Psoas muscle (tissue), 8 donors: ENCODE results near the gene SNX10. TPM values are rescaled to one million over a fixed set of nuclear protein-coding genes. Genes with fewer than 3 reads are reported as not detected.

Experiments used
- ATAC-seq, 4 donors: fragments of 200-7000 bp; cut with Tn5 transposase; one replicate each; pipeline ENCODE4 v1.9.1; 2020; ENCODE audit warnings: moderate library complexity in 3 of 4, mild to moderate bottlenecking in 2 of 4
- DNase-seq, 2 donors: peaks; one replicate each; pipeline ENCODE4 v3.0.0-alpha.2; 2020
- H3K27ac ChIP-seq: fragments of 200-600 bp; one replicate; pipeline ENCODE4 v1.8.0; 2022
- H3K27me3 ChIP-seq, 3 donors: fragments of 200-600 bp in 1 of 3; one replicate each; pipeline versions ENCODE4 v1.6.1 to v1.8.0; 2013 to 2022; ENCODE audit warnings: low read length in 2 of 3, mild to moderate bottlenecking in 2 of 3, moderate library complexity in 1 of 3; ENCODE audit not compliant: insufficient read depth in 3 of 3
- H3K36me3 ChIP-seq, 2 donors: fragments of 200-600 bp in 1 of 2; one replicate each; pipeline versions ENCODE4 v1.6.1 to v1.8.0; 2013 to 2022; ENCODE audit warnings: low read depth in 1 of 2, mild to moderate bottlenecking in 1 of 2, moderate library complexity in 1 of 2; ENCODE audit not compliant: insufficient read depth in 1 of 2
- H3K4me1 ChIP-seq: fragments of 200-600 bp; one replicate; pipeline ENCODE4 v1.8.0; 2022
- H3K4me3 ChIP-seq: fragments of 200-600 bp; one replicate; pipeline ENCODE4 v1.8.0; 2022; ENCODE audit warnings: mild to moderate bottlenecking
- H3K9me3 ChIP-seq: fragments of 200-600 bp; one replicate; pipeline ENCODE4 v1.8.0; 2022
- WGBS, 3 donors: extraction: QIAGEN DNeasy Blood & Tissue Kit; methylation state at CpG; one replicate each; pipeline versions ENCODE4 v1.1.6 to v1.1.7; 2013; 5-methylcytosine and 5-hydroxymethylcytosine counted together
- intact Hi-C, 2 donors: fragments of 100-400 bp; cut with DNase I; formaldehyde crosslinking; loops; one replicate each; pipeline versions ENCODE4 v1.11.0 to v1.14.2; 2022
- polyA plus RNA-seq, 3 donors: library from polyadenylated mRNA; stranded (reverse); fragments of 200-250 nt; gene quantifications; one replicate each; pipeline ENCODE4 v1.2.3, GENCODE V29; 2013
- total RNA-seq, 4 donors: library from RNA; stranded (reverse); fragmentation: NEBNext Ultra II Directional in 2 of 4; extraction: Animal tissue kit (Norgen Biotek cat#: 25700) in 2 of 4; gene quantifications; one replicate each; pipeline versions ENCODE4 v1.2.1 to v1.2.4, GENCODE V29; 2021 to 2023
- TF ChIP-seq, protein P1 (sequence below): fragments of 200-600 bp; IDR thresholded peaks from one replicate; pipeline ENCODE4 v1.8.0; 2022; ENCODE audit warnings: antibody characterized with exemption
- donor health status: healthy with polysubstance abuse.
- donor health status: DM: no; HTN: no; CAD: no; lungs with moderate emphysema.
- donor health status: Bipolar disorder and iron deficiency.
- donor health status: healthy.
- donor health status: DM: yes; HTN: yes; CAD: no.
- donor health status: DM: no; HTN: no; CAD: no.
- donor health status: DM: no; HTN: no; CAD: no.
- donor health status: DM: yes; HTN: yes; CAD: no.

The SNX10 gene
- total and polyA plus RNA-seq, 7 donors: 0.25 to 1.4 (median 0.97) TPM

DNA sequence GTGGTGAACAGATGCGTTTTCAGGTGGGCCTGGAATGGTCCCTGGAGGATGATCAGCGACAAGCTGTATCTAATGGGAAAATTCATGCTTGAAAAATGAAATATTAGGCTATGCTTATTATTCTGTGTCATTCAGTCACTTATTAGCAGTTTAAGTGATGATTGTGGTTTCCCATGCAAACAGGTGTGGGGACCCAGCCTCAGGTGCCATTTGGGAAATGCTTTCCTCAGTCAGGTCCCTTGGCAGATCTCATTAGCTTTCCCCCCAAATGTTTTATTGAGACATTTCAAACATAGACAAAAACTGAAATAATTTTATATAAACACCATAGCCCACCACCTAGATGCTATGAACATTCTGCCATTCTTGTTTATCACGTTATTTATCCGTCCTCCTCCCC is 411 bp upstream of the SNX10 start:
- TF ChIP-seq, protein P1, sequence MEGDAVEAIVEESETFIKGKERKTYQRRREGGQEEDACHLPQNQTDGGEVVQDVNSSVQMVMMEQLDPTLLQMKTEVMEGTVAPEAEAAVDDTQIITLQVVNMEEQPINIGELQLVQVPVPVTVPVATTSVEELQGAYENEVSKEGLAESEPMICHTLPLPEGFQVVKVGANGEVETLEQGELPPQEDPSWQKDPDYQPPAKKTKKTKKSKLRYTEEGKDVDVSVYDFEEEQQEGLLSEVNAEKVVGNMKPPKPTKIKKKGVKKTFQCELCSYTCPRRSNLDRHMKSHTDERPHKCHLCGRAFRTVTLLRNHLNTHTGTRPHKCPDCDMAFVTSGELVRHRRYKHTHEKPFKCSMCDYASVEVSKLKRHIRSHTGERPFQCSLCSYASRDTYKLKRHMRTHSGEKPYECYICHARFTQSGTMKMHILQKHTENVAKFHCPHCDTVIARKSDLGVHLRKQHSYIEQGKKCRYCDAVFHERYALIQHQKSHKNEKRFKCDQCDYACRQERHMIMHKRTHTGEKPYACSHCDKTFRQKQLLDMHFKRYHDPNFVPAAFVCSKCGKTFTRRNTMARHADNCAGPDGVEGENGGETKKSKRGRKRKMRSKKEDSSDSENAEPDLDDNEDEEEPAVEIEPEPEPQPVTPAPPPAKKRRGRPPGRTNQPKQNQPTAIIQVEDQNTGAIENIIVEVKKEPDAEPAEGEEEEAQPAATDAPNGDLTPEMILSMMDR: no peak
- H3K27ac ChIP-seq: no peak overlapping the region
- no peaks in the 10 kb centered on the region for H3K9me3 ChIP-seq
- no peaks in the 10 kb centered on the region for H3K4me1 ChIP-seq
- peaks cover 0 to 7% (median 0%) of the 10 kb centered on the region in 3 donors for H3K27me3 ChIP-seq
- intact Hi-C loops: no loop called here
- DNase-seq (no peak), ATAC-seq (no peak)
- H3K36me3 ChIP-seq: no peaks in the 10 kb centered on the region
- WGBS, 3 donors: 36 to 44% (median 39%) methylated on average over 4 of the region's 4 CpGs
- peak overlapping the region; percentile 69 for H3K4me3 ChIP-seq

DNA sequence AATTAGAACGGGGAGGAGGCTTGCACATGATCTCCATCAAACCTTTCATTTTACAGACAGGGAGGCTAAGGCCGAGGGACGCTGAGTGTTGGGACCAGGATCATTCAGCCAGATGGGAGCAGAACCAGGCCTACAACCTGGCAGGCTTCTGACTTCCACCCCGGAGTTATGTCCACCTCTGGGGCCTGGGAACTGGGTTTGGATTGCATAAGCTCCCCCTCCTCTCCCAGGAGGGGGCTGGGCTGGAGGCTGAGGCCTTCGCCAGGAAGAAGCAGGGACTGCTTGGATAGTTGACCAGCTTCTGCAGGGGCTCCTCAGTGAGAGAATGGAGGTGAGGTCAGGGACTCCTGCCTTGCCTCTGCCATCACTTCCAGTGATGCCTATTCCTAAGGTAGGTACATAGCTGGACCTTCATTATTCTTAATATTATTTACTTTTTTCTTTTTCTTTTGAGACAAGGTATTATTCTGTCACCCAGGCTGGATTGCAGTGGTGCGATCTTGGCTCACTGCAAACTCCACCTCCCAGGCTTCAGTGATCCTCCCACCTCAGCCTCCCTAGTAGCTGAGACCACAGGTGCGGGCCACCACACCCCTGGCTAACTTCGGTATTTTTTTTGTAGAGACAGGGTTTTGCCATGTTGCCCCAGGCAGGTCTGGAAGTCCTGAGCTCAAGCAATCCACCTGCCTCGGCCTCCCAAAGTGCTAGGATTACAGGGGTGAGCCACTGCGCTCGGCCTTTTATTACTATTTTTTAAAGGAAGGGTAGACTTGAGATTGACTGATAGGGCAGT is 1.3 kb downstream of the SNX10 start:
- Histone ChIP-seq H3K36me3 (no peaks in the 10 kb centered on the region), H3K27ac (no peak overlapping the region), H3K27me3 (peaks cover 0 to 7% (median 0%) of the 10 kb centered on the region in 3 donors), H3K4me1 (no peaks in the 10 kb centered on the region), H3K9me3 (no peaks in the 10 kb centered on the region), H3K4me3 (peak overlapping the region; percentile 17)
- intact Hi-C loops: no loop called here
- no peak for ATAC-seq
- no peak for DNase-seq
- WGBS, 3 donors: 84 to 90% (median 89%) methylated on average over 11 of the region's 11 CpGs
- TF ChIP-seq, protein P1: no peak

DNA sequence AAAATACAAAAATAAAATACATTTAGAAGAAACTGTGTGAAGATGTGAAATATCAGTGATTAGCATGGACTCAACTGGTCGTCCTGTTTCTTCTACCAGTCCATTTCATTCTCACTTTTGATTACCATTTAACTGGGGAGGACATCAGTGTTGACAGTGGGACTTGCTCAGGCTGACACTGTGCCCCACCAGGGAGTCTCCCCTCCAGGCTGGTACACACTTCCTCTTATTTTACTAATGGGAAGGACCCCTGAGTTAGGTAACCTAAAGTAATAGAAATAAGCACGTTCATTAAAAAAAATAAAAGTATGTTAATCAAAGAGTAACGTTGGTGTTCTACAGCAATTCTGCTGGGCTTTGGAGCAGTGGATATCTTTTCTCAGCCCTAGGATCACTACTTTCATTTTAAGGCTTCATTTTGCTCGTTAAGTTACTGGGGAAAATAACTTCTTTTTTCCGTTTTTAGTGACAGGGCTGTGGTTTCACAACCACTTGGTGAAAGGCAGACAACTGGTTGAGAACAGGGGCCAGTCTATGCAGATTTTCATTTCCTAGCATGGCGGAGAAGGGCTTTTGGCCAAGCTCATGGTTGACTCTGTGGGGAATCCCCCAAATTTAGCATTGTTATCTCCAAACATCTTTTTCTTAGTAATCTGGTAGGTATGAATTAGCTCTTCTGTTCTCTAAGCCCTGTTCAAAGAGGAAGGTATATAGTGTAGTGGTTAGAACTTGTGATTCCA is 2.1 kb downstream of the SNX10 start:
- TF ChIP-seq, protein P1: no peak
- Histone ChIP-seq H3K4me1 (no peaks in the 10 kb centered on the region), H3K36me3 (no peaks in the 10 kb centered on the region), H3K27ac (no peak overlapping the region), H3K27me3 (peaks cover 0 to 7% (median 0%) of the 10 kb centered on the region in 3 donors), H3K9me3 (no peaks in the 10 kb centered on the region), H3K4me3 (no peak overlapping the region)
- WGBS, 3 donors: 82 to 86% (median 85%) methylated on average over 6 of the region's 6 CpGs
- DNase-seq: no peak
- ATAC-seq: no peak
- intact Hi-C loops: no loop called here

DNA sequence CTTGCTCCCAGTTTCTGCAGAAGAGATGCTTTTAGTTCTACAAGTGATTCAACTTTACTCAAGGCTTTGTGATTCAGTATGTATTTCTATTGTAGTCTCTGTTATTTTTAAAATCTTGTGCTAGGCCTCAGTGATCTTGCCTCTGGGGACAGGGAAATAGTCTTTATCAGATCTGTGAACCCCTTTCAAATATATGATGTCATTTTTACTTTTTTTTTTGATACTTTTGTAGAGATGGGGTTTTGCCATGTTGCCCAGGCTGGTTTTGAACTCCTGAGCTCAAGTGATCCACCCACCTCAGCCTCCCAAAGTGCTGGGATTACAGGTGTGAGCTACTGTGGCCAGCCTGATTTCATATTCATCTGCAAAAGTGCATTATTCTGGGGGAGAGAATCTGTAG is 3.4 kb downstream of the SNX10 start:
- H3K27ac ChIP-seq: no peak overlapping the region
- no peak overlapping the region for H3K4me3 ChIP-seq
- peaks cover 0 to 7% (median 0%) of the 10 kb centered on the region in 3 donors for H3K27me3 ChIP-seq
- intact Hi-C loops: no loop called here
- DNase-seq: no peak
- H3K9me3 ChIP-seq: no peaks in the 10 kb centered on the region
- TF ChIP-seq, protein P1: no peak
- no peak for ATAC-seq
- H3K36me3 ChIP-seq: no peaks in the 10 kb centered on the region
- H3K4me1 ChIP-seq: no peaks in the 10 kb centered on the region
